ENCODE data around the gene SASS6. TPM values are rescaled to one million over a fixed set of nuclear protein-coding genes. Genes with fewer than 3 reads are reported as not detected.

Gene SASS6, protein sequence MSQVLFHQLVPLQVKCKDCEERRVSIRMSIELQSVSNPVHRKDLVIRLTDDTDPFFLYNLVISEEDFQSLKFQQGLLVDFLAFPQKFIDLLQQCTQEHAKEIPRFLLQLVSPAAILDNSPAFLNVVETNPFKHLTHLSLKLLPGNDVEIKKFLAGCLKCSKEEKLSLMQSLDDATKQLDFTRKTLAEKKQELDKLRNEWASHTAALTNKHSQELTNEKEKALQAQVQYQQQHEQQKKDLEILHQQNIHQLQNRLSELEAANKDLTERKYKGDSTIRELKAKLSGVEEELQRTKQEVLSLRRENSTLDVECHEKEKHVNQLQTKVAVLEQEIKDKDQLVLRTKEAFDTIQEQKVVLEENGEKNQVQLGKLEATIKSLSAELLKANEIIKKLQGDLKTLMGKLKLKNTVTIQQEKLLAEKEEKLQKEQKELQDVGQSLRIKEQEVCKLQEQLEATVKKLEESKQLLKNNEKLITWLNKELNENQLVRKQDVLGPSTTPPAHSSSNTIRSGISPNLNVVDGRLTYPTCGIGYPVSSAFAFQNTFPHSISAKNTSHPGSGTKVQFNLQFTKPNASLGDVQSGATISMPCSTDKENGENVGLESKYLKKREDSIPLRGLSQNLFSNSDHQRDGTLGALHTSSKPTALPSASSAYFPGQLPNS
- 1.6 TPM for total RNA-seq

- H3K9ac ChIP-seq (ENCODE audit: low read depth in 1 of 3, low read length in 3 of 3): peak within 1 kb of the TSS; percentile 85 to 89 (median 85)
- peak within 1 kb of the TSS; percentile 67 for H3K27ac ChIP-seq (ENCODE audit: low read depth, low read length)
- H3K9me3 ChIP-seq (ENCODE audit: control insufficient read depth in 3 of 3, low read length in 3 of 3): no peaks in the 10 kb centered on the region
- H3K27me3 ChIP-seq (ENCODE audit: control insufficient read depth in 3 of 3, insufficient read depth in 3 of 3, low read length in 3 of 3): no peaks in the 10 kb centered on the region
- peaks cover 5 to 11% (median 8%) of the 10 kb centered on the region in 3 donors for H3K36me3 ChIP-seq (ENCODE audit: control insufficient read depth in 3 of 3, insufficient read depth in 3 of 3, low read length in 3 of 3)
- H3K4me3 ChIP-seq (ENCODE audit: low read length in 3 of 3): peak within 1 kb of the TSS; percentile 96 to 99 (median 97)
- H3K4me1 ChIP-seq (ENCODE audit: control insufficient read depth in 3 of 3, insufficient read depth in 3 of 3, low read length in 3 of 3): peaks cover 12 to 26% (median 17%) of the 10 kb centered on the region in 3 donors
Measured at GRCh38 chr1:100132566-100133477, at the start of gene SASS6, which contains the start of gene TRMT13. Gene SASS6, minus strand, starts transcription at chr1:100132930. Its CDS starts 116 bp downstream, at chr1:100132814. Gene TRMT13, plus strand, starts transcription at chr1:100133163. Its CDS starts 6 bp downstream, at chr1:100133169.

DNA sequence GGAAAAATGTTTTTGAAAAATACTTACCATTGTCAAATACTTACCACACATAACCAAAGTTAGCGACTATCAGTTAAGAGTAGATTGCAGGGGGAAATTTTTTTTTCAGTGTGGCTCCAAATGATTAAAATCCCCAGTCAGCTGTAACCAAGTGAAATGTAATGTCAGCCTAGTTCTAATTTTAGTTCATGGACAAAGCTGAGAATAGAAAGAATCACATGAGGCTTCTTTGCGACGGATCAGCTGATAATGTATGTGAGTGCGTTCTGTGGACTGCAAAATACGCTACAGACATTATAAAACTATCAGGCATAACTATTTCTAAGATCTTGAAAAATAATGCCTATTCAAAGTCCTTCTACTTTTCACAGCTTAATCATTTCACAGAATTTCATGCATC lies 45.4 kb upstream of the SASS6 start, which contains the start of gene LRRC39:
LRRC39 (minus strand) TSS at position 166 of the 400 bp plus-strand sequence. CDS start 9,740 bp downstream, outside the sequence.
- Histone ChIP-seq H3K27me3 (ENCODE audit: control insufficient read depth in 3 of 3, insufficient read depth in 3 of 3, low read length in 3 of 3) (no peaks in the 10 kb centered on the region), H3K9ac (ENCODE audit: low read depth in 1 of 3, low read length in 3 of 3) (peak within 1 kb of the TSS; percentile 73 to 83 (median 77)), H3K27ac (ENCODE audit: low read depth, low read length) (peak within 1 kb of the TSS; percentile 96), H3K4me3 (ENCODE audit: low read length in 3 of 3) (peak within 1 kb of the TSS; percentile 71 to 76 (median 75)), H3K36me3 (ENCODE audit: control insufficient read depth in 3 of 3, insufficient read depth in 3 of 3, low read length in 3 of 3) (peaks cover 0 to 6% (median 5%) of the 10 kb centered on the region in 3 donors), H3K9me3 (ENCODE audit: control insufficient read depth in 3 of 3, low read length in 3 of 3) (no peaks in the 10 kb centered on the region), H3K4me1 (ENCODE audit: control insufficient read depth in 3 of 3, insufficient read depth in 3 of 3, low read length in 3 of 3) (peaks cover 4 to 10% (median 8%) of the 10 kb centered on the region in 3 donors)

- H3K4me3 ChIP-seq (ENCODE audit: low read length in 3 of 3): peak overlapping the region; percentile 71 to 76 (median 75)
Measured at GRCh38 chr1:100177295-100178041, 44.7 kb upstream of the SASS6 start.

GRCh38 chr1:100168051-100168450 lies 35.3 kb upstream of the SASS6 start:
- Histone ChIP-seq H3K4me3 (ENCODE audit: low read length in 3 of 3) (no peak overlapping the region), H3K9ac (ENCODE audit: low read depth in 1 of 3, low read length in 3 of 3) (no peak overlapping the region), H3K27me3 (ENCODE audit: control insufficient read depth in 3 of 3, insufficient read depth in 3 of 3, low read length in 3 of 3) (no peaks in the 10 kb centered on the region), H3K4me1 (ENCODE audit: control insufficient read depth in 3 of 3, insufficient read depth in 3 of 3, low read length in 3 of 3) (peaks cover 3 to 10% (median 3%) of the 10 kb centered on the region in 3 donors), H3K9me3 (ENCODE audit: control insufficient read depth in 3 of 3, low read length in 3 of 3) (no peaks in the 10 kb centered on the region), H3K36me3 (ENCODE audit: control insufficient read depth in 3 of 3, insufficient read depth in 3 of 3, low read length in 3 of 3) (peaks cover 0 to 11% (median 7%) of the 10 kb centered on the region in 3 donors), H3K27ac (ENCODE audit: low read depth, low read length) (no peak overlapping the region)

More at GRCh38 chr1:100177295-100178041, 44.7 kb upstream of the SASS6 start:
- Histone ChIP-seq H3K27ac (ENCODE audit: low read depth, low read length) (peak overlapping the region; percentile 96), H3K9me3 (ENCODE audit: control insufficient read depth in 3 of 3, low read length in 3 of 3) (no peaks in the 10 kb centered on the region), H3K9ac (ENCODE audit: low read depth in 1 of 3, low read length in 3 of 3) (peak overlapping the region; percentile 73 to 83 (median 77)), H3K36me3 (ENCODE audit: control insufficient read depth in 3 of 3, insufficient read depth in 3 of 3, low read length in 3 of 3) (peaks cover 0 to 6% (median 5%) of the 10 kb centered on the region in 3 donors), H3K27me3 (ENCODE audit: control insufficient read depth in 3 of 3, insufficient read depth in 3 of 3, low read length in 3 of 3) (no peaks in the 10 kb centered on the region), H3K4me1 (ENCODE audit: control insufficient read depth in 3 of 3, insufficient read depth in 3 of 3, low read length in 3 of 3) (peaks cover 4 to 10% (median 8%) of the 10 kb centered on the region in 3 donors)

- no peak overlapping the region for H3K4me3 ChIP-seq (ENCODE audit: low read length in 3 of 3)
- H3K27ac ChIP-seq (ENCODE audit: low read depth, low read length): no peak overlapping the region
- H3K36me3 ChIP-seq (ENCODE audit: control insufficient read depth in 3 of 3, insufficient read depth in 3 of 3, low read length in 3 of 3): peaks cover 11 to 26% (median 13%) of the 10 kb centered on the region in 3 donors
- H3K9me3 ChIP-seq (ENCODE audit: control insufficient read depth in 3 of 3, low read length in 3 of 3): no peaks in the 10 kb centered on the region
- peaks cover 3 to 10% (median 3%) of the 10 kb centered on the region in 3 donors for H3K4me1 ChIP-seq (ENCODE audit: control insufficient read depth in 3 of 3, insufficient read depth in 3 of 3, low read length in 3 of 3)
- H3K9ac ChIP-seq (ENCODE audit: low read depth in 1 of 3, low read length in 3 of 3): no peak overlapping the region
- no peaks in the 10 kb centered on the region for H3K27me3 ChIP-seq (ENCODE audit: control insufficient read depth in 3 of 3, insufficient read depth in 3 of 3, low read length in 3 of 3)
Measured at GRCh38 chr1:100164702-100165101, 32.0 kb upstream of the SASS6 start.

GRCh38 chr1:100164216-100164615 lies 31.5 kb upstream of the SASS6 start:
- Histone ChIP-seq H3K4me1 (ENCODE audit: control insufficient read depth in 3 of 3, insufficient read depth in 3 of 3, low read length in 3 of 3) (peaks cover 3 to 10% (median 3%) of the 10 kb centered on the region in 3 donors), H3K9me3 (ENCODE audit: control insufficient read depth in 3 of 3, low read length in 3 of 3) (no peaks in the 10 kb centered on the region), H3K4me3 (ENCODE audit: low read length in 3 of 3) (no peak overlapping the region), H3K9ac (ENCODE audit: low read depth in 1 of 3, low read length in 3 of 3) (no peak overlapping the region), H3K27me3 (ENCODE audit: control insufficient read depth in 3 of 3, insufficient read depth in 3 of 3, low read length in 3 of 3) (no peaks in the 10 kb centered on the region), H3K27ac (ENCODE audit: low read depth, low read length) (no peak overlapping the region), H3K36me3 (ENCODE audit: control insufficient read depth in 3 of 3, insufficient read depth in 3 of 3, low read length in 3 of 3) (peaks cover 11 to 28% (median 14%) of the 10 kb centered on the region in 3 donors)

DNA sequence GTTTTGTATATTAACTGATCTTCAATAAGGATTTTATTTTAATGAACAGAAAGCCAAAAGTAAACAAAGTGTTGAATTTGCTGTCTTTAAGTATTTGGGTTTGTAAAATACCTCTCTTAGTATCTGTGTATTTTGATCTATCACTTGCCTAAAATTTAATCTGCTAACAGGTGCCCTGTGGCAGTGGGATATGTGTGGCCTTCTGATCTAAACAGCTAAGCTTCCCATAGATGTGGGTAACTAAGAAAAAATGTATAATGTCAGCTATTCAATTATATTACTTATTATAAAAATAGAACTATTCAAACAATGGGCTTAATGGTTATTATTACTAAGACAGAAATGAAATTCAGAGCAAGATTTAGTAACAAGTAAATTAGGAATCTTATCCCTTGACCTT lies 30.2 kb upstream of the SASS6 start:
- Histone ChIP-seq H3K27ac (ENCODE audit: low read depth, low read length) (no peak overlapping the region), H3K9me3 (ENCODE audit: control insufficient read depth in 3 of 3, low read length in 3 of 3) (no peaks in the 10 kb centered on the region), H3K9ac (ENCODE audit: low read depth in 1 of 3, low read length in 3 of 3) (no peak overlapping the region), H3K36me3 (ENCODE audit: control insufficient read depth in 3 of 3, insufficient read depth in 3 of 3, low read length in 3 of 3) (peaks cover 14 to 40% (median 18%) of the 10 kb centered on the region in 3 donors), H3K4me1 (ENCODE audit: control insufficient read depth in 3 of 3, insufficient read depth in 3 of 3, low read length in 3 of 3) (peaks cover 3 to 10% (median 3%) of the 10 kb centered on the region in 3 donors), H3K4me3 (ENCODE audit: low read length in 3 of 3) (no peak overlapping the region), H3K27me3 (ENCODE audit: control insufficient read depth in 3 of 3, insufficient read depth in 3 of 3, low read length in 3 of 3) (no peaks in the 10 kb centered on the region)

DNA sequence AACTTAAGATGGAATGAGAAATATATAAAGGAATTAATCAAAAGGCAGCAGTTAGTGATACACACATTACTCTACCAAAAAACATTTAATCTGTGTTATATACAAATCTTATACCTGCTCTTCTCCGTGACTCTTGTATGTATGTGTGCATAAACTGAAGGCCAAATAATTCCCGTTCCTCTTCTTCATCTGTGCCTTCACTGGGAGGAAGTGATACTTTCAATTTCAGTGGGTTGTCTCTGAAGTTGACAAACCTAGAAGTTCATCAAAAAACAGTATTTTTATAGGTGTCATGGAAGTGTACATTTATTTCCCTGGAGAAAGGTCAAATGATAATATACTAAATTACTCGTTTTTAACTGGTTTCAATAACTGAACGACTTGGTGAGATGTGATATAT lies 19.5 kb upstream of the SASS6 start:
- no peaks in the 10 kb centered on the region for H3K9me3 ChIP-seq (ENCODE audit: control insufficient read depth in 3 of 3, low read length in 3 of 3)
- H3K4me3 ChIP-seq (ENCODE audit: low read length in 3 of 3): no peak overlapping the region
- H3K27ac ChIP-seq (ENCODE audit: low read depth, low read length): no peak overlapping the region
- peaks cover 25 to 68% (median 38%) of the 10 kb centered on the region in 3 donors for H3K36me3 ChIP-seq (ENCODE audit: control insufficient read depth in 3 of 3, insufficient read depth in 3 of 3, low read length in 3 of 3)
- H3K9ac ChIP-seq (ENCODE audit: low read depth in 1 of 3, low read length in 3 of 3): no peak overlapping the region
- H3K27me3 ChIP-seq (ENCODE audit: control insufficient read depth in 3 of 3, insufficient read depth in 3 of 3, low read length in 3 of 3): no peaks in the 10 kb centered on the region
- H3K4me1 ChIP-seq (ENCODE audit: control insufficient read depth in 3 of 3, insufficient read depth in 3 of 3, low read length in 3 of 3): no peaks in the 10 kb centered on the region

GRCh38 chr1:100151679-100152078 lies 18.9 kb upstream of the SASS6 start:
- H3K27me3 ChIP-seq (ENCODE audit: control insufficient read depth in 3 of 3, insufficient read depth in 3 of 3, low read length in 3 of 3): no peaks in the 10 kb centered on the region
- H3K27ac ChIP-seq (ENCODE audit: low read depth, low read length): no peak overlapping the region
- H3K36me3 ChIP-seq (ENCODE audit: control insufficient read depth in 3 of 3, insufficient read depth in 3 of 3, low read length in 3 of 3): peaks cover 25 to 66% (median 40%) of the 10 kb centered on the region in 3 donors
- H3K9me3 ChIP-seq (ENCODE audit: control insufficient read depth in 3 of 3, low read length in 3 of 3): no peaks in the 10 kb centered on the region
- H3K9ac ChIP-seq (ENCODE audit: low read depth in 1 of 3, low read length in 3 of 3): no peak overlapping the region
- H3K4me3 ChIP-seq (ENCODE audit: low read length in 3 of 3): no peak overlapping the region
- no peaks in the 10 kb centered on the region for H3K4me1 ChIP-seq (ENCODE audit: control insufficient read depth in 3 of 3, insufficient read depth in 3 of 3, low read length in 3 of 3)
